22Rv1 (cell line): ENCODE measurements around the gene FAM83G.

ENCODE experiments used
- ZFX ChIP-seq: fragments of 450-650 bp; IDR thresholded peaks from 2 replicates; pipeline ENCODE4 v1.6.1; 2017; ENCODE audit warnings: antibody characterized with exemption, borderline replicate concordance
- TF ChIP-seq, protein P1 (sequence below): fragments of 450-650 bp; IDR thresholded peaks from 2 replicates; pipeline ENCODE4 v1.5.1; 2017; ENCODE audit warnings: mild to moderate bottlenecking

GRCh38 chr17:18999394-18999793 is 5.2 kb downstream of the FAM83G start:
- TF ChIP-seq, protein P1, sequence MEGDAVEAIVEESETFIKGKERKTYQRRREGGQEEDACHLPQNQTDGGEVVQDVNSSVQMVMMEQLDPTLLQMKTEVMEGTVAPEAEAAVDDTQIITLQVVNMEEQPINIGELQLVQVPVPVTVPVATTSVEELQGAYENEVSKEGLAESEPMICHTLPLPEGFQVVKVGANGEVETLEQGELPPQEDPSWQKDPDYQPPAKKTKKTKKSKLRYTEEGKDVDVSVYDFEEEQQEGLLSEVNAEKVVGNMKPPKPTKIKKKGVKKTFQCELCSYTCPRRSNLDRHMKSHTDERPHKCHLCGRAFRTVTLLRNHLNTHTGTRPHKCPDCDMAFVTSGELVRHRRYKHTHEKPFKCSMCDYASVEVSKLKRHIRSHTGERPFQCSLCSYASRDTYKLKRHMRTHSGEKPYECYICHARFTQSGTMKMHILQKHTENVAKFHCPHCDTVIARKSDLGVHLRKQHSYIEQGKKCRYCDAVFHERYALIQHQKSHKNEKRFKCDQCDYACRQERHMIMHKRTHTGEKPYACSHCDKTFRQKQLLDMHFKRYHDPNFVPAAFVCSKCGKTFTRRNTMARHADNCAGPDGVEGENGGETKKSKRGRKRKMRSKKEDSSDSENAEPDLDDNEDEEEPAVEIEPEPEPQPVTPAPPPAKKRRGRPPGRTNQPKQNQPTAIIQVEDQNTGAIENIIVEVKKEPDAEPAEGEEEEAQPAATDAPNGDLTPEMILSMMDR, result no peak
- no peak for TF ChIP-seq ZFX
